CD4-positive, alpha-beta T cell (primary cell): ENCODE data around the gene LRRK1. TPM values are rescaled to one million over a fixed set of nuclear protein-coding genes. Genes with fewer than 3 reads are reported as not detected.

Experiments used
- ATAC-seq: fragments of 200-7000 bp; cut with Tn5 transposase; one replicate; pipeline ENCODE4 v1.10.0; 2022; ENCODE audit warnings: mild to moderate bottlenecking; ENCODE audit not compliant: poor library complexity
- CTCF ChIA-PET: fragments of 350-600 bp; sonication (Branson Sonifier 250); formaldehyde crosslinking; loops from one replicate; lab custom pipeline; 2021; ENCODE audit warnings: antibody characterized with exemption, inconsistent platforms; lab: Charles Lee
- POLR2A ChIA-PET: fragments of 350-600 bp; sonication (Branson Sonifier 250); formaldehyde crosslinking; loops from one replicate; lab custom pipeline; 2021; ENCODE audit warnings: antibody characterized with exemption, inconsistent platforms; lab: Charles Lee
- DNase-seq, 14 experiments: peaks; one replicate each; pipeline ENCODE4 v3.0.0-alpha.2; 2013 to 2020; ENCODE audit warnings: mixed read lengths in 2 of 14
- H3K27ac ChIP-seq, 2 donors: one replicate each; pipeline versions ENCODE4 v1.5.1 to v1.7.0; 2013; ENCODE audit warnings: low read length in 2 of 2, low read depth in 1 of 2, mild to moderate bottlenecking in 1 of 2
- H3K27me3 ChIP-seq, 2 experiments: 1 replicate in 1 of 2; 2 replicates in 1 of 2; pipeline versions ENCODE4 v1.6.1 to v1.7.0; 2013; ENCODE audit warnings: low read length in 2 of 2, control low read depth in 1 of 2, mild to moderate bottlenecking in 1 of 2, moderate library complexity in 1 of 2; ENCODE audit not compliant: insufficient read depth in 2 of 2, control insufficient read depth in 1 of 2
- H3K36me3 ChIP-seq: one replicate; pipeline ENCODE4 v1.6.1; 2013; ENCODE audit warnings: low read length, control low read depth; ENCODE audit not compliant: insufficient read depth
- H3K4me1 ChIP-seq: one replicate; pipeline ENCODE4 v1.6.1; 2013; ENCODE audit warnings: low read length, control low read depth; ENCODE audit not compliant: insufficient read depth
- H3K4me3 ChIP-seq: one replicate; pipeline ENCODE4 v1.5.1; 2013; ENCODE audit warnings: mild to moderate bottlenecking, low read length, moderate library complexity
- H3K9me3 ChIP-seq, 2 experiments: 1 replicate in 1 of 2; 2 replicates in 1 of 2; pipeline versions ENCODE4 v1.6.1 to v1.7.0; 2013; ENCODE audit warnings: low read length in 2 of 2, mild to moderate bottlenecking in 2 of 2, control low read depth in 1 of 2, moderate library complexity in 1 of 2; ENCODE audit not compliant: control insufficient read depth in 1 of 2, insufficient read depth in 1 of 2
- H3K27ac Mint-ChIP-seq: one replicate; pipeline ENCODE4 v1.8.0; 2020; ENCODE audit warnings: mixed read lengths
- H3K27me3 Mint-ChIP-seq: one replicate; pipeline ENCODE4 v1.8.0; 2021; ENCODE audit warnings: mixed read lengths
- H3K36me3 Mint-ChIP-seq: one replicate; pipeline ENCODE4 v1.8.0; 2021; ENCODE audit warnings: low read depth, mixed read lengths
- H3K4me1 Mint-ChIP-seq: one replicate; pipeline ENCODE4 v1.8.0; 2021; ENCODE audit warnings: low read depth, mixed read lengths
- H3K4me3 Mint-ChIP-seq: one replicate; pipeline ENCODE4 v1.8.0; 2020; ENCODE audit warnings: mild to moderate bottlenecking, mixed read lengths
- H3K9me3 Mint-ChIP-seq: one replicate; pipeline ENCODE4 v1.8.0; 2020; ENCODE audit warnings: mixed read lengths
- intact Hi-C, 2 experiments: fragments of 100-400 bp; cut with DNase I in 1 of 2; cut with micrococcal nuclease in 1 of 2; formaldehyde crosslinking; loops; one replicate each; pipeline versions ENCODE4 v1.15.1 to v1.9.0; 2023 to 2025; cut with DNase I, micrococcal nuclease
- total RNA-seq, 174 experiments: library from RNA in 2 of 174; stranded (reverse) in 2 of 174; gene quantifications; one replicate each; pipeline ENCODE4 v1.2.3 and lab custom pipeline; 2021 to 2026
- TF ChIP-seq, protein P1 (sequence below): fragments of 200-600 bp; IDR thresholded peaks from one replicate; pipeline ENCODE4 v1.8.0; 2022; ENCODE audit warnings: antibody characterized with exemption, mild to moderate bottlenecking

The LRRK1 gene
- total RNA-seq, 2 experiments from 2014 or later = 0.60 to 0.73 TPM

DNA sequence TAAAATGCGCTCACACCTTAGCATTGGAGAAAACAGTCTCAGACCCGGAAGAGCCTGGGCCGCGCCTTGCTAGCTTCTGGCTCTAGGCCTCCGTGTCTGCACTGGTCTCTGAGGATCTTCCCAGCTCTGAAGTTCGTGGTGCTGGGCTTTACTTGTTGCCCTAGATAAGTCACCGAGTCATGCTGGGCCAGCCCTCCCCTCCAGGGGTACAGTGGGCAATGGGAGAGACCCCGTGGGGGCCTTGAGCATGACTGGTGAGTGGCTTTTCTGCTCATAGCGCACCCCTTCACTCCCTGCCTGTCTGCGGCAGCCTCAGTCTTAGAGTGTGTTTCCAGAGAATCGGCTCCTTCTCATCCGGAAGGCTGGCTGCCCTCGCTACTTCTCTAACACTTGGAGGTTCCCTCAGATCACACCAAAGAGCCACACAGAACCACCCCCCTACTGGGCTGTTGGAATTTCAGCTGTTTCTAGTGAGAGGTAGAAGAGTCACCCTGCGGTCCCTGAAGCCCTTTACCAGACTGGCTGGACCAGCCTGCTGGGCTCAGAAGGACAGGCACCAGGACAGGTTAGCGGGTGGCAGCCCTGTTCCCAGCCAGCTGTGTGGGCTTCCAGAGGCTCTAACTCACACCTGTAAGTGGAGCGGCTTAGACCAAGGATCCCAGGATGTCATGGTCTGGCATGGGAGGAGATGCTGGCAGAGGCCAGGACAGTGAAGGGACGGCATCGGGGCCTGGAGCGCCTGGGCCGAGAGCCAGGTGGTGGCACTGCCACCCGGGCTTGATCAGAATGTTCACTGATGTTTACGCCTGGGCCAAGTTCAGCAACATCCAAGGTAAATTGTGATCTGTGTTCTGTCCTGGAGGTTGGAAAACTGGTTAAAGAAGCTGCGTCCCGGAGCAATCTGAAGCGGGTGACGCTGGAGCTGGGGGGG lies 21.7 kb upstream of the LRRK1 start:
- no peak overlapping the region for H3K27ac ChIP-seq
- no peak overlapping the region for H3K4me3 Mint-ChIP-seq
- intact Hi-C loops = no loop called here
- H3K27me3 Mint-ChIP-seq = peaks cover 43% of the 10 kb centered on the region
- no peaks in the 10 kb centered on the region for H3K4me1 Mint-ChIP-seq
- ChIA-PET CTCF (no interaction called here), POLR2A (no interaction called here)
- no peaks in the 10 kb centered on the region for H3K36me3 ChIP-seq
- H3K27me3 ChIP-seq = peaks cover 11 to 18% of the 10 kb centered on the region in 2 experiments
- no peaks in the 10 kb centered on the region for H3K9me3 ChIP-seq
- H3K4me3 ChIP-seq = no peak overlapping the region
- TF ChIP-seq, protein P1, sequence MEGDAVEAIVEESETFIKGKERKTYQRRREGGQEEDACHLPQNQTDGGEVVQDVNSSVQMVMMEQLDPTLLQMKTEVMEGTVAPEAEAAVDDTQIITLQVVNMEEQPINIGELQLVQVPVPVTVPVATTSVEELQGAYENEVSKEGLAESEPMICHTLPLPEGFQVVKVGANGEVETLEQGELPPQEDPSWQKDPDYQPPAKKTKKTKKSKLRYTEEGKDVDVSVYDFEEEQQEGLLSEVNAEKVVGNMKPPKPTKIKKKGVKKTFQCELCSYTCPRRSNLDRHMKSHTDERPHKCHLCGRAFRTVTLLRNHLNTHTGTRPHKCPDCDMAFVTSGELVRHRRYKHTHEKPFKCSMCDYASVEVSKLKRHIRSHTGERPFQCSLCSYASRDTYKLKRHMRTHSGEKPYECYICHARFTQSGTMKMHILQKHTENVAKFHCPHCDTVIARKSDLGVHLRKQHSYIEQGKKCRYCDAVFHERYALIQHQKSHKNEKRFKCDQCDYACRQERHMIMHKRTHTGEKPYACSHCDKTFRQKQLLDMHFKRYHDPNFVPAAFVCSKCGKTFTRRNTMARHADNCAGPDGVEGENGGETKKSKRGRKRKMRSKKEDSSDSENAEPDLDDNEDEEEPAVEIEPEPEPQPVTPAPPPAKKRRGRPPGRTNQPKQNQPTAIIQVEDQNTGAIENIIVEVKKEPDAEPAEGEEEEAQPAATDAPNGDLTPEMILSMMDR = no peak
- H3K36me3 Mint-ChIP-seq = no peaks in the 10 kb centered on the region
- DNase-seq (no peak), ATAC-seq (no peak)
- H3K27ac Mint-ChIP-seq = no peak overlapping the region
- H3K4me1 ChIP-seq = no peaks in the 10 kb centered on the region
- no peaks in the 10 kb centered on the region for H3K9me3 Mint-ChIP-seq

DNA sequence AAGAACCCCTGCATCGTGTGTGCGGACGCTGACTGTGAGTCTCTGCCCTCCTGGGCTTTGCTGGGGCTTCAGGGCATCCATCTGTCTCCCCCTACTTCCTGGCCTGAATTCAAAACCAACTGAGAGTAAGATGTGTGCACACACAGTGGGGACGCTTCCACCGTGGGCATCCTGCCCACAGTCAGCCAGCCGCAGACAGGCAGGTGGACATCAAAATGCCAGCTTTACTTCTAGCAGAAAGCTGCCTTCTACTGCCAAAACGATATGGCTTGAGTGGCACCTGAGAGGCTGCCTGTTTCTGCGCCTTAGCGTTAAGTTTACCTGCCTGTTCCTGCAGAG lies 21.0 kb upstream of the LRRK1 start:
- CTCF ChIA-PET = no interaction called here
- Histone ChIP-seq H3K36me3 (no peaks in the 10 kb centered on the region), H3K27me3 (peaks cover 9 to 13% of the 10 kb centered on the region in 2 experiments), H3K4me3 (no peak overlapping the region), H3K27ac (no peak overlapping the region), H3K9me3 (no peaks in the 10 kb centered on the region), H3K4me1 (no peaks in the 10 kb centered on the region)
- POLR2A ChIA-PET = no interaction called here
- intact Hi-C loops = no loop called here
- peaks cover 37% of the 10 kb centered on the region for H3K27me3 Mint-ChIP-seq
- TF ChIP-seq, protein P1 = no peak
- no peak overlapping the region for H3K4me3 Mint-ChIP-seq
- DNase-seq (no peak), ATAC-seq (no peak)
- H3K36me3 Mint-ChIP-seq = no peaks in the 10 kb centered on the region
- no peaks in the 10 kb centered on the region for H3K4me1 Mint-ChIP-seq
- no peak overlapping the region for H3K27ac Mint-ChIP-seq
- H3K9me3 Mint-ChIP-seq = no peaks in the 10 kb centered on the region

DNA sequence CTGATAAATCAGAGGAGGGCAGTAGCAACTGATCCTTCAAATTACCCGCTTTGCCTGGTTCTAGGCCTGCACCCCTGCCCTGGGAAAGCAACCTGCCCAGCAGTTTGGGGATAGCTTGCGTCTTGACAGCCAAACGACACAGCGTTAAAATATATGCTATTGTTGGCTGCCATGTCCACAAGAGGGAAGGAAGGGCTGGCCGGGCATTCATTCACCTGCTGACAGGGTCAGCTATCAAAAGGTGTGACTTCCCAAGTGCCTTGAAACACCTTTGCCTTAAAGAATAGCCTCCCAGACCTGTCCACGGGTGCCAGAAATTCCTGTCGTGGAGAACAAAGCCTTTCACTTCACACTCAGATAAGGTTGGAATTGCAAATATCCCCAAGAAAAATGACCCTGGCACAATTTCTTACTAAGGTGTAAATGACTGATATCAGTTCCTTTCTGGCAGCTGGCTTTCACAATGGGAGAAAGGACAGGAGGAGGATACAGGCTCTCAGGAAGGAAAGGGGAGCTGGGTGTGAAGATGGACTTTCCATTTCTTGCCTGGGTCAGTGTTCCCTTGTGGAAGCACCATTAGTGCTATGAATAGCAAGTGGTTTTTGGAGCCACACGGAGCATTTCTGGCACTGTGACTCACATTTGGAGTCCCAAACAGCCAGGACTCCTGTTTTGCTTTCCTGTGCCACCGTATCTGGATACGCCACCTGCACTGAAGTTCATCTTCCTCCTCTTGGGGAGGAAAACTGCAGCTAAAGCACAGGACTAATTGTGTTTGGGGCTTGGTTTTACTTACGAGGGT lies 20.3 kb upstream of the LRRK1 start:
- Histone ChIP-seq H3K4me3 (no peak overlapping the region), H3K27me3 (peaks cover 1 to 7% of the 10 kb centered on the region in 2 experiments), H3K4me1 (no peaks in the 10 kb centered on the region), H3K36me3 (no peaks in the 10 kb centered on the region), H3K9me3 (no peaks in the 10 kb centered on the region), H3K27ac (no peak overlapping the region)
- peaks cover 29% of the 10 kb centered on the region for H3K27me3 Mint-ChIP-seq
- no peaks in the 10 kb centered on the region for H3K9me3 Mint-ChIP-seq
- no peaks in the 10 kb centered on the region for H3K36me3 Mint-ChIP-seq
- intact Hi-C loops = no loop called here
- TF ChIP-seq, protein P1 = no peak
- DNase-seq (no peak), ATAC-seq (no peak)
- H3K4me1 Mint-ChIP-seq = no peaks in the 10 kb centered on the region
- ChIA-PET CTCF (no interaction called here), POLR2A (no interaction called here)
- no peak overlapping the region for H3K4me3 Mint-ChIP-seq
- no peak overlapping the region for H3K27ac Mint-ChIP-seq
